AG09319 (cell line): ENCODE data around the gene PRR5.

Source experiments
- DNase-seq: peaks from one replicate; pipeline ENCODE4 v3.0.0-alpha.2; 2010; ENCODE audit warnings: low read depth; ENCODE audit errors: extremely low read depth
- CTCF ChIP-seq: IDR thresholded peaks from 2 replicates; pipeline ENCODE4 v1.5.1; 2011; ENCODE audit warnings: low read depth, mild to moderate bottlenecking, inconsistent platforms, low read length, moderate library complexity

PRR5 gene

GRCh38 chr22:44705022-44705297 is 3.0 kb downstream of the PRR5 start:
- TF ChIP-seq CTCF = no peak
- no peak for DNase-seq

- no peak for TF ChIP-seq CTCF
- DNase-seq = no peak
Observed at GRCh38 chr22:44706488-44706887, 4.5 kb downstream of the PRR5 start.

GRCh38 chr22:44707178-44707577 is 5.2 kb downstream of the PRR5 start:
- TF ChIP-seq CTCF = no peak
- no peak for DNase-seq

GRCh38 chr22:44707752-44708151 is 5.7 kb downstream of the PRR5 start:
- no peak for TF ChIP-seq CTCF
- DNase-seq = no peak

GRCh38 chr22:44709881-44710392 is 7.9 kb downstream of the PRR5 start:
- DNase-seq = no peak
- no peak for TF ChIP-seq CTCF

GRCh38 chr22:44710474-44711240 is 8.7 kb downstream of the PRR5 start:
- DNase-seq = no peak
- no peak for TF ChIP-seq CTCF

- TF ChIP-seq CTCF = no peak
- DNase-seq = no peak
Observed at GRCh38 chr22:44711241-44711560, 9.2 kb downstream of the PRR5 start.
